ENCODE results near the gene CUX1.

DNA sequence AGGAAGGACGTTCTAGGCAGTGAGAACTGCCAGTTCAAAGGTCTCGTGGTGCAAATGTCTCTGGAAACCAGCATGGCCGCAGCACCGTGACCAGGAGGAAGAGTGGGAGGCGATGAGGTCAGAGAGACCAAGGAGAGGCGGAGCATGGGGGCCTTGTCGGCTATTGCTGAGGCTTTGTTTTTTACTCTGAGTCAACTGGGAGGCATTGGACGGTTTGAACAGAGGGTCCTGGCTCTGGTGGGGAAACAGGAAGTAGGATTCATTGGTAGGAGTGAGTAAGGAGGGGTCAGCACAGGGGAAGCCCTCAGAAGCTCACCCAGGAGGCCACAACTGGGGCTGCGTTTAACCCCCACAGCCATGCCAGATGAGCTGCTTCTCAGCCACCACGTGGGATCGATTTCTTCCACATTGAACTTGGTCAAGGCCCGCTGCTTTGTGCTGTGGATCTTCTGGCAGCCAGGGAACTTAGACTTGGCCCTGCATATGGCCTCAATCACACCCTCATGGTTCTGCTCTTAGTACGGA is 447.0 kb downstream of the CUX1 start:
- TF ChIP-seq, protein P1, sequence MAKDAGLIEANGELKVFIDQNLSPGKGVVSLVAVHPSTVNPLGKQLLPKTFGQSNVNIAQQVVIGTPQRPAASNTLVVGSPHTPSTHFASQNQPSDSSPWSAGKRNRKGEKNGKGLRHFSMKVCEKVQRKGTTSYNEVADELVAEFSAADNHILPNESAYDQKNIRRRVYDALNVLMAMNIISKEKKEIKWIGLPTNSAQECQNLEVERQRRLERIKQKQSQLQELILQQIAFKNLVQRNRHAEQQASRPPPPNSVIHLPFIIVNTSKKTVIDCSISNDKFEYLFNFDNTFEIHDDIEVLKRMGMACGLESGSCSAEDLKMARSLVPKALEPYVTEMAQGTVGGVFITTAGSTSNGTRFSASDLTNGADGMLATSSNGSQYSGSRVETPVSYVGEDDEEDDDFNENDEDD (CRISPR knock-in tag; IDR thresholded peaks at IDR 0.05; ENCODE audit: borderline replicate concordance): no peak
- TF ChIP-seq SP5 (CRISPR knock-in tag; IDR thresholded peaks at IDR 0.05; ENCODE audit: borderline replicate concordance, low read depth): no peak
- TF ChIP-seq ZNF660 (CRISPR knock-in tag; IDR thresholded peaks at IDR 0.05; ENCODE audit: borderline replicate concordance, low read depth): no peak
- no peak for TF ChIP-seq JUNB (CRISPR knock-in tag; IDR thresholded peaks at IDR 0.05; ENCODE audit: borderline replicate concordance)
- TF ChIP-seq RXRA (CRISPR knock-in tag; IDR thresholded peaks at IDR 0.05): no peak
- no peak for TF ChIP-seq HNRNPK (IDR thresholded peaks at IDR 0.05; ENCODE audit: low read depth, low read length, poor library complexity, severe bottlenecking)
- TF ChIP-seq PHF20 (CRISPR knock-in tag; IDR thresholded peaks at IDR 0.05): no peak
- TF ChIP-seq ZFY (CRISPR knock-in tag; IDR thresholded peaks at IDR 0.05): no peak
- TF ChIP-seq TSC22D2 (CRISPR knock-in tag; IDR thresholded peaks at IDR 0.05; ENCODE audit: borderline replicate concordance): no peak
- TF ChIP-seq SP4 (CRISPR knock-in tag; IDR thresholded peaks at IDR 0.05): no peak
- no peak for TF ChIP-seq KDM1A (CRISPR knock-in tag; IDR thresholded peaks at IDR 0.05)
- TF ChIP-seq CREB1 (IDR thresholded peaks at IDR 0.05): no peak
- no peak for TF ChIP-seq CREB1 (CRISPR knock-in tag; IDR thresholded peaks at IDR 0.05)
- TF ChIP-seq CBX2 (IDR thresholded peaks at IDR 0.05; ENCODE audit: low read depth, low read length): no peak
- no peak for TF ChIP-seq CBX2 (CRISPR knock-in tag; IDR thresholded peaks at IDR 0.05; ENCODE audit: low read depth)
- no peak for TF ChIP-seq ZNF766 (CRISPR knock-in tag; IDR thresholded peaks at IDR 0.05; ENCODE audit: borderline replicate concordance)
